Osteoblast (primary cell): ENCODE measurements around the gene SEMA5B. TPM values are rescaled to one million over a fixed set of nuclear protein-coding genes. Genes with fewer than 3 reads are reported as not detected.

Source experiments
- DNase-seq: peaks from one replicate; pipeline ENCODE4 v3.0.0; 2011; ENCODE audit warnings: low spot score, mixed read lengths; ENCODE audit not compliant: insufficient read length; ENCODE audit errors: missing footprints
- H2AFZ ChIP-seq: 2 replicates; pipeline ENCODE4 v1.6.0; 2011; ENCODE audit warnings: mild to moderate bottlenecking, low read length
- H3K27ac ChIP-seq: 2 replicates; pipeline ENCODE4 v1.5.1; 2011; ENCODE audit warnings: mild to moderate bottlenecking, low read depth, low read length, moderate library complexity
- H3K27me3 ChIP-seq: 2 replicates; pipeline ENCODE4 v1.6.0; 2012; ENCODE audit warnings: mild to moderate bottlenecking, control low read depth, inconsistent platforms, low read length, moderate library complexity; ENCODE audit not compliant: insufficient read depth
- H3K36me3 ChIP-seq: 2 replicates; pipeline ENCODE4 v1.5.1; 2011; ENCODE audit warnings: mild to moderate bottlenecking, low read length, control low read depth, moderate library complexity; ENCODE audit not compliant: insufficient read depth
- H3K4me1 ChIP-seq: 2 replicates; pipeline ENCODE4 v1.5.1; 2011; ENCODE audit warnings: mild to moderate bottlenecking, low read length, control low read depth, moderate library complexity; ENCODE audit not compliant: insufficient read depth
- H3K4me2 ChIP-seq: 2 replicates; pipeline ENCODE4 v1.6.0; 2011; ENCODE audit warnings: mild to moderate bottlenecking, low read length; ENCODE audit not compliant: insufficient read depth
- H3K4me3 ChIP-seq: fragments of 200-600 bp; sonication (generic); 3 replicates; pipeline ENCODE4 v1.5.1; 2012; ENCODE audit warnings: mild to moderate bottlenecking, low read length, inconsistent platforms; ENCODE audit not compliant: insufficient read depth
- H3K79me2 ChIP-seq: 2 replicates; pipeline ENCODE4 v1.6.0; 2012; ENCODE audit warnings: mild to moderate bottlenecking, low read length, control low read depth, inconsistent platforms; ENCODE audit not compliant: insufficient read depth
- H3K9me3 ChIP-seq: 2 replicates; pipeline ENCODE4 v1.5.1; 2011; ENCODE audit warnings: low read depth, low read length, control low read depth
- H4K20me1 ChIP-seq: 2 replicates; pipeline ENCODE4 v1.6.0; 2012; ENCODE audit warnings: mild to moderate bottlenecking, low read length, control low read depth; ENCODE audit not compliant: insufficient read depth
- CTCF ChIP-seq: IDR thresholded peaks from 2 replicates; pipeline ENCODE4 v1.5.1; 2011; ENCODE audit warnings: mild to moderate bottlenecking, low read depth, low read length, moderate library complexity; ENCODE audit errors: extremely low read depth
- total RNA-seq: library from RNA; depleted of rRNA; stranded (reverse); fragments of >200 nt; gene quantifications from 2 replicates; pipeline ENCODE4 v1.2.3, GENCODE V29; 2012

The SEMA5B gene
- total RNA-seq, 1 donor = not detected

- Histone ChIP-seq H4K20me1 (peaks cover 8% of the 10 kb centered on the region), H3K27ac (no peak overlapping the region), H3K4me2 (peak overlapping the region; percentile 66), H3K27me3 (peaks cover 43% of the 10 kb centered on the region), H3K79me2 (no peaks in the 10 kb centered on the region), H3K36me3 (no peaks in the 10 kb centered on the region), H2AFZ (no peak overlapping the region), H3K9me3 (no peaks in the 10 kb centered on the region), H3K4me1 (peaks cover 46% of the 10 kb centered on the region), H3K4me3 (no peak overlapping the region)
- no peak for DNase-seq
- TF ChIP-seq CTCF = no peak
Measured at GRCh38 chr3:122973893-122974615, 53.5 kb downstream of the SEMA5B start.

- no peak overlapping the region for H3K4me3 ChIP-seq
- H3K27ac ChIP-seq = no peak overlapping the region
- DNase-seq = no peak
- H3K4me1 ChIP-seq = peaks cover 37% of the 10 kb centered on the region
- H3K36me3 ChIP-seq = no peaks in the 10 kb centered on the region
- TF ChIP-seq CTCF = no peak
- H3K79me2 ChIP-seq = no peaks in the 10 kb centered on the region
- H2AFZ ChIP-seq = no peak overlapping the region
- no peaks in the 10 kb centered on the region for H3K9me3 ChIP-seq
- H3K27me3 ChIP-seq = peaks cover 41% of the 10 kb centered on the region
- H3K4me2 ChIP-seq = no peak overlapping the region
- H4K20me1 ChIP-seq = peaks cover 4% of the 10 kb centered on the region
Measured at GRCh38 chr3:122972141-122972540, 55.4 kb downstream of the SEMA5B start.

GRCh38 chr3:122969585-122970469, 57.7 kb downstream of the SEMA5B start:
- peaks cover under 1% of the 10 kb centered on the region for H4K20me1 ChIP-seq
- no peak overlapping the region for H2AFZ ChIP-seq
- H3K9me3 ChIP-seq = no peaks in the 10 kb centered on the region
- H3K27me3 ChIP-seq = peaks cover 55% of the 10 kb centered on the region
- DNase-seq = no peak
- TF ChIP-seq CTCF = no peak
- H3K4me2 ChIP-seq = peak overlapping the region; percentile 54
- no peaks in the 10 kb centered on the region for H3K79me2 ChIP-seq
- H3K27ac ChIP-seq = no peak overlapping the region
- peaks cover 23% of the 10 kb centered on the region for H3K4me1 ChIP-seq
- H3K4me3 ChIP-seq = peak overlapping the region; percentile 34
- no peaks in the 10 kb centered on the region for H3K36me3 ChIP-seq

GRCh38 chr3:122967765-122968164, 59.8 kb downstream of the SEMA5B start:
- Histone ChIP-seq H3K9me3 (no peaks in the 10 kb centered on the region), H3K4me2 (no peak overlapping the region), H3K79me2 (no peaks in the 10 kb centered on the region), H2AFZ (no peak overlapping the region), H3K4me1 (peaks cover 17% of the 10 kb centered on the region), H3K36me3 (no peaks in the 10 kb centered on the region), H3K27ac (no peak overlapping the region), H4K20me1 (no peaks in the 10 kb centered on the region), H3K27me3 (peaks cover 64% of the 10 kb centered on the region), H3K4me3 (no peak overlapping the region)
- DNase-seq = no peak
- TF ChIP-seq CTCF = no peak
